Stimulated activated CD8-positive, alpha-beta memory T cell treated with anti-CD3 and anti-CD28 coated beads, Interleukin-12 subunit alpha, Interleukin-12 subunit beta, amount 100 ng/mL, for 1 hour (primary cell): ENCODE data around the gene HOXC9.

Experiments used
- DNase-seq: peaks from one replicate; pipeline ENCODE4 v3.0.0-alpha.2; 2020; ENCODE audit warnings: low read depth

HOXC9 gene

GRCh38 chr12:53988541-53989226, 11.3 kb upstream of the HOXC9 start:
- no peak for DNase-seq

GRCh38 chr12:53989227-53990113, 10.5 kb upstream of the HOXC9 start:
- DNase-seq, result no peak

- no peak for DNase-seq
These were observed 9.5 kb upstream of the HOXC9 start for GRCh38 chr12:53990311-53991076.

- DNase-seq, result no peak
These were observed 8.9 kb upstream of the HOXC9 start for GRCh38 chr12:53991077-53991460.

GRCh38 chr12:53992377-53992889, 7.5 kb upstream of the HOXC9 start:
- no peak for DNase-seq

GRCh38 chr12:53993162-53994008, 6.6 kb upstream of the HOXC9 start:
- DNase-seq, result no peak

- DNase-seq, result no peak
These were observed 6.0 kb upstream of the HOXC9 start for GRCh38 chr12:53994009-53994263.

GRCh38 chr12:53994264-53995001, 5.5 kb upstream of the HOXC9 start:
- no peak for DNase-seq

GRCh38 chr12:53995002-53995377, 5.0 kb upstream of the HOXC9 start:
- DNase-seq, result no peak

GRCh38 chr12:53995378-53996239, 4.4 kb upstream of the HOXC9 start:
- DNase-seq, result no peak

- no peak for DNase-seq
These were observed 3.4 kb upstream of the HOXC9 start for GRCh38 chr12:53996240-53997203.

- no peak for DNase-seq
These were observed 2.5 kb upstream of the HOXC9 start for GRCh38 chr12:53997204-53998109.

- DNase-seq, result no peak
These were observed 1.7 kb upstream of the HOXC9 start for GRCh38 chr12:53998110-53998899.

- no peak for DNase-seq
These were observed 1.1 kb upstream of the HOXC9 start for GRCh38 chr12:53998900-53999236.

GRCh38 chr12:53999559-54000115, 324 bp upstream of the HOXC9 start:
- no peak for DNase-seq

- no peak for DNase-seq
These were observed 1.6 kb downstream of the HOXC9 start for GRCh38 chr12:54001283-54002187.
